HG03432 (cell line): ENCODE results near the gene EPAS1.

Source experiments
- ATAC-seq: cut with Tn5 transposase; IDR thresholded peaks from one replicate; pipeline ENCODE4 v1.9.1; 2021; ENCODE audit warnings: mild to moderate bottlenecking, moderate library complexity; ENCODE audit not compliant: unreplicated experiment

Gene EPAS1

DNA sequence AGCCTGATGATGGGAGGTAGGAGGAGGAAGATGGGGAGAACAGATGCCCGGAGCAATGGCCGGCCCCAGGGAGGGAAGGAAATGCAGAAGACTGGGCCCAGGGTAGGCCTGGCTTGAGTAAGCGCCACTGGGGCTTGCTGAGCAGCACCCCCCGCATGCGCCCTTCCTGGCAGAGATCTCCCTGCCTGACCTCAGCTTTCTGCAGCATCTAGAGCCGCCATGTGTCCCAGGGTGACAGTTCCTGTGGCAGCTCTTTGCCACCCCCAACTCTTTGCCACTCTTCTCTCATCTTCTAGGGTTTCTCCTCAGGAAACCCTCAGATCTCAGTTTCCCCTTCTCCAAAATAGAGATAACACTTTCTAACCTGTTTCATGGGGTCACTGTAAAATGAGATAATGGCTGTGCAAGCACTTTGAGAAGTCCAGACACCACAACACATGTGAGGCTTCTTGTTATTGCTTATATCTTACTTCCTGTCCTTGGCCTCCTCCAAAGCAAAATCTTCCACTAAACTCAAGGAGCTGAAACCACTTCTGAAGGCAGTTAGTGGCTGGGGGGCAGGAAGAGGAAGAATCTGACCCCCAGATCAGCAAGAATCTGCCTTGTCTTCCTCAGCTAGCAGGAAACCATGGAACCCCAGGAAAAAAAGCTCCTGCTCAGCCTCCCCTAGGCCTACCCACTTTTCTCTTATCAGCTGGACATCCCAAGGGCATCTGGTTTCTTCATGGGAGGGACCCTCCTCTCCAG, 64.9 kb downstream of the EPAS1 start:
- no peak for ATAC-seq

DNA sequence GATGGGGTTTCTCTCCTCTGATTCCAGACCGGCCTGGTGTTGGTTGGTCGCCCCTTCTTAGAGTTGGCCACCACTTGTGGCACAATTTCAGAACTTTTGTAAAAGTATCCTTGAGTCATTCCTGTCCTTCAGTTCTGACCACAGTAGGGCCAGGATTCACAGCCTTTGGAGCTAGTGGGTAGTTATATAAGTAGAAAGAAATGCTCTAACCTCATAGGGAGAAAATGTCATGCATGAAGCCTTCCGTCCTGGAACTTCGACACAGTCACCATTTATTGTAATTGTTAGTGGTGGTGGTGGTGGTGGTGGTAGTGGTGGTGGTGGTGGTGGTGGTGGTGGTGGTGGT, 65.4 kb downstream of the EPAS1 start:
- no peak for ATAC-seq

- ATAC-seq = no peak
Observed at GRCh38 chr2:46363535-46364170, 66.4 kb downstream of the EPAS1 start.

DNA sequence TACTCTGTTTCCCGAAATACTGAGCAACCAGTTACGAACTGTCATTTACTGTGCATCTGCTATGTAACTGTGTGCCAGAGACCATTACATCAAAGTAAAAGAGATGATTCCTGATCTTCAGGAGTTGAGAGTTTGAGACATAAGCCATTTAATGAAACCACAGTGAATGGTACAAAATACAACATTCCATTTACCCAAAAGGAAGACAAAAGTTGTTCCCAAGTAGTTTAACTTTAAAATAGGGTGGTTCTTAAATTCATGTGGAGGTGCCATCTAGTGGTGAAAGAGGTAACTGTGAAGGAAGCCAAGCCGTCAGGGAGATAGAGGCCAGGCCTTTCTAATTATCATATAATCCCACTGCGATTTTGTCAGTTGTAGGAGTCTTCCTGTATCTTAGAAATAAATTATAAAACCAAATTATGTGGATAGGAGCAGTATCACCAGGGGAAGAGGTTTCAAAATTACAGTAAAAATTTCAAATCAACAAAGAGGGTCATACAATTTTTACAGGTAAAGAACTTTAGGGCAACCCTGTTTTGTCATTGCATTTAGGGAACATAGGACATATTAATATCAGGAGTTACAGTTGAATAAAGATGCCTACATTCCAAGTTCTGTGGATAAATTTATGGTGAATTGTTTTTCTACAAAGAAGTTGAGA, 67.7 kb downstream of the EPAS1 start:
- no peak for ATAC-seq

DNA sequence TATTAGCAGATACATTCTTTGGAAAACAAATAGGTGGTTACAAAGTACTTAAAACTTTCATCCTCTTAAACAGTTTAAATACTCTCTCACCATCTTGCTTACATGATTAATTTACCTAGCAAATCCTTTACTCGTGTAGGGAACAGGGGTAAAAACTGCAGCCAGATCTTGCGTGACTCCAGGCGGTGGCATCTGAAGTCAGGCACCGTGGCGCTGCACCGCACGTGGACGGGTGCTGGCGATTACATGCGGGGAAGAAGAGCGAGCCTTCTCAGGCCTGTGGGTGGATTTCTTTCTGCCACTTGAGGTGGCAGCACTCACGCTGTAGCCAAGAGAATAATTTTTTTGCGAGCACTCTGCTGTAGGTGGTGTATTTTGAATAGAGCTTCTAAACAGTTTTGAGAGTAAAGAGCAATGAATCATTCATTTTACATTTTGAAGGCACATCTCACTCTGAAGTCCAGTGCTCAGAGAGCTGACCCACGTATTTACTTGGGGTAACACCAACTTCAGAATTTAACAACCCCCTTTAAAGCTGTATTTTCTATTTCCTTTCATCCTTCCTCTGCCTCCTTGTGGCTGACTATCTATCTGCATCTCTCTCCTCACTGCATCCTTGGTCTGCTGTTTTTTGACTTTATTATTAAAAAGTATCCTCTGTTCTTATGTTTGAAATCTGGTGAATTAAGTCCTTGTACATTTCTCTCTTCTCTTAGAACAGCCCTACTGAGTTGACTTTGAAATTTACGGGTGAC, 68.9 kb downstream of the EPAS1 start:
- no peak for ATAC-seq

GRCh38 chr2:46366668-46367052, 69.5 kb downstream of the EPAS1 start:
- no peak for ATAC-seq

GRCh38 chr2:46367286-46367685, 70.1 kb downstream of the EPAS1 start:
- ATAC-seq = no peak

GRCh38 chr2:46368401-46368800, 71.2 kb downstream of the EPAS1 start:
- ATAC-seq = no peak

GRCh38 chr2:46369783-46370182, 72.6 kb downstream of the EPAS1 start:
- ATAC-seq = no peak

DNA sequence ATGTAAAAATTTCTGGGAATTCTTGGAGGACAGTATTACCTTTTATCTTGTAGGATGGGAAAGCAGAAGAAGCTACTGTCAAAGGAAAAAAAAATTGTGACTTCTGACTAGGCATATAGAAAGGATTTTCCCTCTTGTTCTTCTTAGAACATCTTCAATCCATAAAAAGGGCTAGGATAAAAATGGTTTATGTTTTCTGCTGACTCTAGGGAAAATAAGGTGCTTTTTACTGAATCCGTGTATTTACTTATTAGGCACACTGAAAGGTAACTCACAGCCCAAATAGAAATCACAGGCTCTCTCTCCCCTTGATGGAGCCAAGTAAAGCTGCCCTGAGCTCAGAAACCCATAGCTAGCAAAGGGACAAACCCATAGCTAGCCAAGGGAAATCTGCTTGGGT, 74.6 kb downstream of the EPAS1 start:
- ATAC-seq = no peak

GRCh38 chr2:46372475-46372874, 75.3 kb downstream of the EPAS1 start:
- ATAC-seq = no peak

DNA sequence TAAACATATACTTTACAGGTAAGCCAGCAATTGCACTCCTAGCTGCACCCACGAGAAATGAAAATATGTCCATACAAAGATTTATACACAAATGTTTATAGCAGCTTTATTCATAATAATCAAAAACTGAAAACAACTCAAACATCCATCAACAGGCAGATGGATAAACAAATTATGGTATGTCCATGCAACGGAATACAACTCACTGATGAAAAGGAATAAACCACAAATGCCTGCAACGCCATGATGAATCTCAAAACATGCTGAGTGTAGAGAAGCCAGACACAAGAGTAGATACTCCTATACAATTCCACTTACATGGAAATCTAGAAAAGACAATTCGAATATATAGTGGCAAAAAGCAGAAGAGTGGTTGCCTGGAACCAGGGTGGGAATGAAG, 76.0 kb downstream of the EPAS1 start:
- no peak for ATAC-seq

DNA sequence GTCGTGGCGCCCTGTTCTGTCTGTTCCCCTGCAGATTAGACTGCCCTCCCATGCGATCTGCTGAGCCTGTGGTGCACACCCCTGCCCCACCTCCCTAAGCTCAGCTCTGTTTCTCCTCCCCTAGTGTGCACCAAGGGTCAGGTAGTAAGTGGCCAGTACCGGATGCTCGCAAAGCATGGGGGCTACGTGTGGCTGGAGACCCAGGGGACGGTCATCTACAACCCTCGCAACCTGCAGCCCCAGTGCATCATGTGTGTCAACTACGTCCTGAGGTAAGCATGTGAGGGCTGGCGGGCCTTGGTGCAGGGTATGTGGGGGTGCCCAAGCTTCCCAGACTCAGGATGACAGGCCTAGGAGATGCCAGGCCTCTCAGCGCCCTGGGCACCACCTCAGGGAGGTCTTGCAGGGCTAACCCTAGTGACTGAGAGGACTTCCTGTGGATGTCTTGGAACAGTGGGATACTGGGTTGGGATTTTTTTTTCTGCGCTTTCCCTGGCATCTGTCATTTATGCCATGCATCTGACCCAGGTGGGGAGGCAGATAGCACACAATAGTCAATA, 78.4 kb downstream of the EPAS1 start:
- no peak for ATAC-seq

DNA sequence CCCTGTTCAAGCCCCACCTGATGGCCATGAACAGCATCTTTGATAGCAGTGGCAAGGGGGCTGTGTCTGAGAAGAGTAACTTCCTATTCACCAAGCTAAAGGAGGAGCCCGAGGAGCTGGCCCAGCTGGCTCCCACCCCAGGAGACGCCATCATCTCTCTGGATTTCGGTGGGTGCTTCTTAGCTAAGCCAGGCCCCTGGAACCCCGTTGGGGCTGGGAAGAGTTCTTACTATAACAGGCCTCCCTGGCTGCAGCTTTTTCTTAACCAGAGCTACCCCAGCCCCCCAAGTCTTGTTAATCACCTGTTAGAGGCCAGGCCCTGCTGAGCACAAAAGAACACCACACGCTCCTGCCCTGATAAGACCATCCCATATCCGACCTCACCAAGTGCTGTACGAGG, 79.4 kb downstream of the EPAS1 start:
- ATAC-seq = no peak

DNA sequence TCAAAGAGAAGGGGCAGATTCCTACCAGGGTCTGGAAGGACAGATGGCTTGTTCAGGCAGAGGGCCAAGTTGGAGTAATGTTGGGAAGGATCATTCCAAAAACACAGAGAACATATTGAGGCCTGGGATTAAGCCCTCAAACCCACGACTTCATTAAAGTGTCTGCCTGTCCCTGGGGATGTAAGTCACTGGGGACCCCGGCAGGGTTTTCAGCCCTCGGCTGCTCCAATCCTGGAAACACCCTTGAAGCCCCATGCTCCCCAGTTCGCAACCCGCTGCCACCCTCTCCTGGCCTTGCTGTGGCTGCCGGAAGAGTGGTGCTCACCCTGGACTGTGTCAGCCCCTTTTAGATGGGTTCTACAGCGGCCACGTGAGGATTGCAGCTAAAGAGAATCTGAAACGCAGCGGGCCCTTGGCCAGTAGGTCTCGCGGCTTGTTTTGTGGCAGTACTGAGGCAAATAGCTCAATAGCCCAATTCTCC, 79.9 kb downstream of the EPAS1 start:
- ATAC-seq = no peak

DNA sequence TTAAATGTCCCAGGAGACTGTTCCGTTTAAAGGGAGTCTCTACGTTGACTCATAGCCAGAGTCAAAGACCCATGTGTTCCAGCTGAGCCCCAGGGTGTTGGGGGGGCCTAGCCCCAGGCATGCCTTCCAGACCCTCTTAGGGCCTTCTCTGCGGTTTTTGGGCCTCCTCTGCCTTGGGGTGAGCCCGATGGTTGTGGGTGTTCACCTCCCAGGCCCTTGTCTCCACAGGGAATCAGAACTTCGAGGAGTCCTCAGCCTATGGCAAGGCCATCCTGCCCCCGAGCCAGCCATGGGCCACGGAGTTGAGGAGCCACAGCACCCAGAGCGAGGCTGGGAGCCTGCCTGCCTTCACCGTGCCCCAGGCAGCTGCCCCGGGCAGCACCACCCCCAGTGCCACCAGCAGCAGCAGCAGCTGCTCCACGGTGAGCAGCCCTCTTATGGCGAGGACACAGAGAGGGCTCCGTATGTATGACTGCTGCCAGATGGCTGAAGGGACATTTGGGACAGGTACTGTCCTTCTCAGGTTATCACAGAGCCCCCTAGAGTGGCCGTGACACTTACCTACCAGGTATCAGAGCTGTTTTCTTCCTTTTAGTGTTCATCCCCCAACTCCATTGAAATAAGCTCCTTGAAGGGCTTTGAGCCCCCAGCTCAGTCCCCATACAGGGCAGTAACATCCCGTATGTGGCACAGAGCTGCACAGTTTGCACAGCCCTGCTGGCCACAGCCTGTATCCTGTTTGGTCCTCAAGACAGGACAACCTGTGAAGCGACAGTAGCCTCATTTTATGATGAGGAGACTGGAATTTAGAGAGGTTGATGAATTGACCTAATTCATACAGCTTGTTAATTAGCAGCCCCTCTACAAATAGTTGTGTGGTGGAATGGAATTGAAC, 80.7 kb downstream of the EPAS1 start:
- ATAC-seq = no peak

DNA sequence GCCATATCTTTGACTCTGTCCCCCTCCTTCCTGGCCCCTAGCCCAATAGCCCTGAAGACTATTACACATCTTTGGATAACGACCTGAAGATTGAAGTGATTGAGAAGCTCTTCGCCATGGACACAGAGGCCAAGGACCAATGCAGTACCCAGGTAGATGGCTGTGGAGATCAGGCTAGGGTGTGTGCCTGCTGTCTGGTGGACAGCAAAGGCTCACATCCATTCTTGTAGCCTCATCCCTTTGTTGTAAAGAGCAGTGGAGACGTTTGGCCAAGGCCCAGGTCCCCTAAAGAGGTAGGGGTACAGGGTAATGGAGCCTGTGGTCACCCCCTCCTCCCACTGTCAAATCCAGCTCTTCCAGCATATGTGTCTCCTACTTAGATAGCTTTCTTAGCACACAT, 81.4 kb downstream of the EPAS1 start:
- no peak for ATAC-seq

DNA sequence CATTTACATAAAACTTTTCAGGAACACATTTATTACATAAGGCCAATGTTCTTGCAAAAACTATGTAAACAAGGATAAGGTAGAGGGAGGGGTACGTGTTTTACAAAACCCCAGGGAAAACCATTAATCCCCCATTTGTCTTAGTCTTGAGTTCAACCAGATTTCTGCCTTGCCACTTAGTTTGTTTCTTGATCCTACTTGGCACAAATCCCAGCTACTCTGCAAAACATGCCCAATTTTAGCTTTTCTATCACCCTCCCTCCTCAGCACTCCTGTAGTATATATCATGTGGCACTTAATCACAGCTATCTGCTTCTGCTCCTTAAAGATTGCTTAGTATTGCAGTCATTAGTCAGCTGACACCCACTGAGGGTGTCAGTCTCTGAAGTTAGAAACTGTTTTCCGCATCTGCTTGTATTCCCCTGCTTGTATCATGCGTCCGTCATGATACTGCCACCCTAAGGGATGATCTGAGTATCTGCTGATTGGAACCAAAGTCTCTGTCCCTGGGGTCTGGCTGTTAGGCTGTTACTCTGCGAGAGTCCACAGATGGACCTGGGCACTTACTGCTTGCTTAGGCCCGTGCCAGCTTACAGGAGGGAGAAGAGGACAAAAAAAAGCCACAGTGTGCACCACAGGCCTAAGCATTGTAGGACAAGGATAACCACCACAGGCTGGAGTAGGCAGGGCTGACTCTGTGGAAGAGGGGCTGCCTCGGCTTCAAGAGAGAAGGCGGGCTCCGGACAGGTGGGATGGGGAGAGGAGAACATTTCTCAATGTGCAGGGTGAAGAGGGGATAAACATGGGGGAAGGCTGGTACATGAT, 82.2 kb downstream of the EPAS1 start:
- ATAC-seq = no peak
